PC-9 (cell line): ENCODE measurements around the gene HDDC3. TPM values are rescaled to one million over a fixed set of nuclear protein-coding genes. Genes with fewer than 3 reads are reported as not detected.

Source experiments
- BruUV-seq: library from RNA; stranded (reverse); fragments of 400-500 nt; replicated peaks from 2 replicates; lab custom pipeline; 2021; lab: Mats Ljungman, UMichigan
- CTCF ChIA-PET: fragments of 300-600 bp; sonication (Branson Sonifier 250); formaldehyde crosslinking; loops from one replicate; lab custom pipeline; 2022; ENCODE audit warnings: antibody characterized with exemption; lab: Charles Lee
- POLR2A ChIA-PET: fragments of 300-600 bp; sonication (Branson Sonifier 250); formaldehyde crosslinking; loops from one replicate; lab custom pipeline; 2022; ENCODE audit warnings: antibody characterized with exemption; ENCODE audit not compliant: unreplicated experiment; lab: Charles Lee
- DNase-seq, 2 experiments: peaks; one replicate each; pipeline versions ENCODE4 v3.0.0 to v3.0.0-alpha.2; 2015 to 2022; ENCODE audit warnings: mixed read lengths in 1 of 2
- H2AFZ ChIP-seq: fragments of 200-600 bp; sonication (generic); 2 replicates; pipeline ENCODE4 v1.8.1; 2017; ENCODE audit warnings: antibody characterized with exemption
- H3F3A ChIP-seq: fragments of 200-600 bp; sonication (generic); 2 replicates; pipeline ENCODE4 v1.8.1; 2017; ENCODE audit warnings: antibody characterized with exemption, mild to moderate bottlenecking, low read depth; ENCODE audit not compliant: insufficient read depth
- H3K27ac ChIP-seq: fragments of 200-600 bp; sonication (generic); 2 replicates; pipeline ENCODE4 v1.6.1; 2016; ENCODE audit warnings: mixed run types
- H3K27me3 ChIP-seq: fragments of 200-600 bp; sonication (generic); 2 replicates; pipeline ENCODE4 v1.6.1; 2016; ENCODE audit warnings: low read depth, mixed run types; ENCODE audit not compliant: insufficient read depth
- H3K36me3 ChIP-seq: fragments of 200-600 bp; sonication (generic); 2 replicates; pipeline ENCODE4 v1.6.1; 2016; ENCODE audit warnings: low read depth, mixed run types
- H3K4me1 ChIP-seq: fragments of 200-600 bp; sonication (generic); replicated peaks from 2 replicates; pipeline ENCODE4 v1.6.1; 2016; ENCODE audit warnings: mixed run types; ENCODE audit not compliant: insufficient read depth
- H3K4me2 ChIP-seq: fragments of 200-600 bp; sonication (generic); 2 replicates; pipeline ENCODE4 v1.6.1; 2017; ENCODE audit warnings: mixed run types
- H3K4me3 ChIP-seq: fragments of 200-600 bp; sonication (generic); 2 replicates; pipeline ENCODE4 v1.6.1; 2016; ENCODE audit warnings: mixed run types
- H3K79me2 ChIP-seq: fragments of 200-600 bp; sonication (generic); 2 replicates; pipeline ENCODE4 v1.6.1; 2017; ENCODE audit warnings: low read depth, mixed run types
- H3K9me2 ChIP-seq: fragments of 200-600 bp; sonication (generic); 2 replicates; pipeline ENCODE4 v1.8.1; 2017; ENCODE audit warnings: mild to moderate bottlenecking; ENCODE audit not compliant: insufficient read depth
- H3K9me3 ChIP-seq: fragments of 200-600 bp; sonication (generic); 2 replicates; pipeline ENCODE4 v1.8.1; 2016; ENCODE audit warnings: low read depth; ENCODE audit not compliant: insufficient read depth
- H4K20me1 ChIP-seq: fragments of 200-600 bp; sonication (generic); 2 replicates; pipeline ENCODE4 v1.8.1; 2017; ENCODE audit not compliant: insufficient read depth
- EZH2 ChIP-seq: fragments of 200-600 bp; sonication (generic); IDR thresholded peaks from 2 replicates; pipeline ENCODE4 v1.8.0; 2017; ENCODE audit warnings: antibody characterized with exemption, low read depth
- intact Hi-C: fragments of 100-400 bp; cut with micrococcal nuclease; formaldehyde crosslinking; loops from one replicate; pipeline ENCODE4 v1.10.0; 2022; ENCODE audit not compliant: unreplicated experiment
- total RNA-seq: library from RNA; stranded (reverse); gene quantifications from 2 replicates; pipeline ENCODE4 v1.2.3, GENCODE V29; 2021
- TF ChIP-seq, protein P1 (sequence below): fragments of 200-600 bp; sonication (generic); conservative IDR thresholded peaks from 2 replicates; pipeline ENCODE4 v1.6.1; 2017; ENCODE audit warnings: mixed run types, antibody characterized with exemption, mild to moderate bottlenecking, moderate library complexity

Gene HDDC3
- total RNA-seq, 1 experiment from 2014 or later, result 18.1 TPM

DNA sequence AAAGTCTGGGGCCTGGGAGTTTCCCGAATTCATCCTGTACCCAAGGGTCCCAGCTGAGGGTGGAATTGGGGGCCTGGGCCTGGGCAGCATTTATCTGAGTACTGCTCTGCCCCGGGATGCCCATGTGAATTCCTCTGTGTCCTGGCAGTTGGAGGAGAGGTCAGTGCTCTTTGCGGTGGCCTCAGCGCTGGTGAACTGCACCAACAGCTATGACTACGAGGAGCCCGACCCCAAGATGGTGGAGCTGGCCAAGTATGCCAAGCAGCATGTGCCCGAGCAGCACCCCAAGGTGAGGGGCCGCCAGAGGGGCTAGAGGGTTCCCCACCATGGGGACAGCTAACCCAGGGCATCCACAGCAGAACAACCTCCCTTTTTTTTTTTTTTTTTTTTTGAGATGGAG, 16.2 kb upstream of the HDDC3 start:
- no peak overlapping the region for H3K4me3 ChIP-seq
- intact Hi-C loops, result no loop called here
- H3K27me3 ChIP-seq, result no peaks in the 10 kb centered on the region
- no peak for TF ChIP-seq EZH2
- TF ChIP-seq, protein P1, sequence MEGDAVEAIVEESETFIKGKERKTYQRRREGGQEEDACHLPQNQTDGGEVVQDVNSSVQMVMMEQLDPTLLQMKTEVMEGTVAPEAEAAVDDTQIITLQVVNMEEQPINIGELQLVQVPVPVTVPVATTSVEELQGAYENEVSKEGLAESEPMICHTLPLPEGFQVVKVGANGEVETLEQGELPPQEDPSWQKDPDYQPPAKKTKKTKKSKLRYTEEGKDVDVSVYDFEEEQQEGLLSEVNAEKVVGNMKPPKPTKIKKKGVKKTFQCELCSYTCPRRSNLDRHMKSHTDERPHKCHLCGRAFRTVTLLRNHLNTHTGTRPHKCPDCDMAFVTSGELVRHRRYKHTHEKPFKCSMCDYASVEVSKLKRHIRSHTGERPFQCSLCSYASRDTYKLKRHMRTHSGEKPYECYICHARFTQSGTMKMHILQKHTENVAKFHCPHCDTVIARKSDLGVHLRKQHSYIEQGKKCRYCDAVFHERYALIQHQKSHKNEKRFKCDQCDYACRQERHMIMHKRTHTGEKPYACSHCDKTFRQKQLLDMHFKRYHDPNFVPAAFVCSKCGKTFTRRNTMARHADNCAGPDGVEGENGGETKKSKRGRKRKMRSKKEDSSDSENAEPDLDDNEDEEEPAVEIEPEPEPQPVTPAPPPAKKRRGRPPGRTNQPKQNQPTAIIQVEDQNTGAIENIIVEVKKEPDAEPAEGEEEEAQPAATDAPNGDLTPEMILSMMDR, result no peak
- peaks cover 6% of the 10 kb centered on the region; the same call in 1 of the 2 replicates for H3F3A ChIP-seq
- H4K20me1 ChIP-seq, result no peaks in the 10 kb centered on the region
- H3K79me2 ChIP-seq, result no peaks in the 10 kb centered on the region
- H2AFZ ChIP-seq, result no peak overlapping the region
- H3K9me3 ChIP-seq, result no peaks in the 10 kb centered on the region
- no peaks in the 10 kb centered on the region; the same call in 1 of the 2 replicates for H3K36me3 ChIP-seq
- no peak for DNase-seq
- ChIA-PET POLR2A (no interaction called here), CTCF (interaction anchor here (0.7 kb wide), 1 partner anchor 15 kb away, joined by 15 read pairs; no protein-coding TSS in a partner anchor)
- no peaks in the 10 kb centered on the region for H3K9me2 ChIP-seq
- H3K4me1 ChIP-seq, result peaks cover 6% of the 10 kb centered on the region; the same call in 1 of the 2 replicates
- BruUV-seq, result no TSS peak
- H3K27ac ChIP-seq, result no peak overlapping the region
- H3K4me2 ChIP-seq, result no peak overlapping the region

DNA sequence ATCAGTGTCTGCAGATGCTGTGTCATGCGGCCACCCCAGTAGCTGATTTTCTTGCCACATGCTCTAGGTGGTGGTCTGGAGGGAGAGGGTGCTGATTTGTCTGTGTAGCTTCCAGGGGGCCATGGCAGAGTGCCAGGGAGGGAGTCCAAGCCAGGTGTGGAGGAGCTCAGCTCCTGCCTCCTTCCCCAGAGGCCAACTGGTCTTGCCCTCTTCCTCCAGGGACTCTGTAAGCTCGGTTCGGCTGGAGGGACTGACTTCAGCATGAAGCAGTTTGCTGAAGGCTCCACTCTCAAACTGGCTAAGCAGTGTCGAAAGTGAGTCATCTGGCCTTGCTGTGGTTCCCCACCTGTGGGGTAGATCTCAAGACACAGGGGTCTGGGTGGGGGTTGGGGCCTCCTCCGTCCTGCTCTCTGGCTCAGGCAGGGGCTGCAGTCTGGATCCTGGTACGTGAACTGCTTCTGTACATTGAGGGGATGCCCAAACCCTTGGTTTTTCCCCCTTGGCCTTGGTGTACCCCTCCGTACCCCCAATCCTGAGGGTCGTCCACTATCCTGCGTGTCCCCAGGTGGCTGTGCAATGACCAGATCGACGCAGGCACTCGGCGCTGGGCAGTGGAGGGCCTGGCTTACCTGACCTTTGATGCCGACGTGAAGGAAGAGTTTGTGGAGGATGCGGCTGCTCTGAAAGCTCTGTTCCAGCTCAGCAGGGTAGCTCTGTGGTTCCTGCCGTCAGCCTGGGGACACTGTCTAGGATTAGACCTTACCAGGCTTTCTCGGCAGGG, 15.4 kb upstream of the HDDC3 start:
- no peak for DNase-seq
- H3K4me3 ChIP-seq, result no peak overlapping the region
- ChIA-PET CTCF (no interaction called here), POLR2A (no interaction called here)
- no TSS peak for BruUV-seq
- no peaks in the 10 kb centered on the region; the same call in 1 of the 2 replicates for H3F3A ChIP-seq
- peaks cover 6% of the 10 kb centered on the region; the same call in 1 of the 2 replicates for H3K4me1 ChIP-seq
- no peaks in the 10 kb centered on the region for H3K9me3 ChIP-seq
- H4K20me1 ChIP-seq, result no peaks in the 10 kb centered on the region
- no peaks in the 10 kb centered on the region for H3K79me2 ChIP-seq
- no peak overlapping the region for H3K4me2 ChIP-seq
- H3K9me2 ChIP-seq, result no peaks in the 10 kb centered on the region
- H3K27me3 ChIP-seq, result no peaks in the 10 kb centered on the region
- TF ChIP-seq, protein P1, result no peak
- TF ChIP-seq EZH2, result no peak
- H3K36me3 ChIP-seq, result no peaks in the 10 kb centered on the region; the same call in 1 of the 2 replicates
- H2AFZ ChIP-seq, result no peak overlapping the region
- intact Hi-C loops, result no loop called here
- no peak overlapping the region for H3K27ac ChIP-seq

DNA sequence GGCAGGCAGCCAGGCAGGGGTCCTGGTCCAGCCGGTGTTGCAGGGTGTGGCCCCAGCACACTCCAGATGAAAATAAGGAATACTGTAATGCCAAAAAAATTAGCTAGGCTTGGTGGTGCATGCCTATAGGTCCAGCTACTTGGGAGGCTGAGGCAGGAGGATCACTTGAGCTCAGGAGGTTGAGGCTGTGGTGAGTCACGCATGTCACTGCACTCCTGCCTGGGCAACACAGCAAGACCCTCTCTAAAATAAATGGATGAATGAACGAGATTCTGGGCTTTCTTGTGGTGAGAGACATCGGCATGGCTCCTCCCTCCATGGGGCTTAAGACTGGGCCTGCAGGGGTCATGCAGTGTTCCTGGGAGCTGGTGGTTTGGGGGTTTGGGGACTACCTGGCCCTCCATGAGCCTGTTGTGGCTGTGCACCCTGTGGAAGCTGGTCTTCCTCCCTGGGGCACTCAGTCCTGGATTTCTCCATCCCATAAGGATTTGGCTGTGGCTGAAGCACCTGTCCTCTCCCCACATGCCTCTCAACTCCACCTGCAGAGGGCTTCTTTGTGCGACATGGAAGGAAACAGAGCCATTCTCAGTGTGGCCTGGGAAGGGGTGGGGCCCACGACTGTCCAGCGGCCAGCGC, 14.7 kb upstream of the HDDC3 start:
- no peak overlapping the region for H3K4me3 ChIP-seq
- no peak for DNase-seq
- no TSS peak for BruUV-seq
- intact Hi-C loops, result no loop called here
- no peak for TF ChIP-seq EZH2
- TF ChIP-seq, protein P1, result no peak
- ChIA-PET POLR2A (no interaction called here), CTCF (no interaction called here)
- H3K9me3 ChIP-seq, result no peaks in the 10 kb centered on the region
- H3K36me3 ChIP-seq, result no peaks in the 10 kb centered on the region; the same call in 1 of the 2 replicates
- no peak overlapping the region for H2AFZ ChIP-seq
- H3K27ac ChIP-seq, result no peak overlapping the region
- H3K27me3 ChIP-seq, result no peaks in the 10 kb centered on the region
- H4K20me1 ChIP-seq, result no peaks in the 10 kb centered on the region
- H3K9me2 ChIP-seq, result no peaks in the 10 kb centered on the region
- H3K79me2 ChIP-seq, result no peaks in the 10 kb centered on the region
- peaks cover 6% of the 10 kb centered on the region; the same call in 1 of the 2 replicates for H3K4me1 ChIP-seq
- no peak overlapping the region for H3K4me2 ChIP-seq
- no peaks in the 10 kb centered on the region for H3F3A ChIP-seq
